Thyroid gland (tissue), 4 donors: ENCODE results near the gene ANKRD18A.

Experiments used
- CTCF ChIP-seq, 6 experiments: fragments of 200-600 bp in 3 of 6; fragments of 450-650 bp in 3 of 6; sonication (generic) in 3 of 6; IDR thresholded peaks; one replicate each; pipeline ENCODE4 v1.5.1; 2016 to 2019; ENCODE audit warnings: antibody characterized with exemption in 6 of 6, mild to moderate bottlenecking in 2 of 6, inconsistent platforms in 1 of 6, moderate library complexity in 1 of 6
- POLR2A ChIP-seq, 2 donors: fragments of 450-650 bp; IDR thresholded peaks; one replicate each; pipeline ENCODE4 v1.6.1; 2017; ENCODE audit warnings: antibody characterized with exemption in 2 of 2, mild to moderate bottlenecking in 2 of 2, moderate library complexity in 1 of 2

GRCh38 chr9:38639577-38639940, 19.2 kb upstream of the ANKRD18A start:
- TF ChIP-seq CTCF (IDR thresholded peaks at IDR 0.05) (no peak), POLR2A (IDR thresholded peaks at IDR 0.05) (no peak)
